H1 (cell line): ENCODE data around the gene GALNT9. TPM values are rescaled to one million over a fixed set of nuclear protein-coding genes. Genes with fewer than 3 reads are reported as not detected.
A peak's percentile ranks its signal among the peaks of the same experiment; 100 is the strongest.

Experiments
- CTCF ChIA-PET: fragments of 300-600 bp; sonication (Branson Sonifier 250); formaldehyde crosslinking; loops from one replicate; lab custom pipeline; 2021; ENCODE audit not compliant: partially characterized antibody; lab: Charles Lee
- POLR2A ChIA-PET: fragments of 300-600 bp; sonication (Branson Sonifier 250); formaldehyde crosslinking; loops from one replicate; lab custom pipeline; 2021; ENCODE audit warnings: inconsistent platforms; ENCODE audit not compliant: partially characterized antibody; lab: Charles Lee
- DNase-seq, 2 experiments: peaks; one replicate each; pipeline versions ENCODE4 v3.0.0 to v3.0.0-alpha.2; 2010 to 2022; ENCODE audit warnings: low spot score in 2 of 2, low read depth in 1 of 2, mixed read lengths in 1 of 2
- FAIRE-seq: peaks from 2 replicates; lab custom pipeline; 2011; peaks lifted over from hg19 to GRCh38; lab: Jason Lieb, UNC
- H2AFZ ChIP-seq: 2 replicates; pipeline ENCODE4 v1.8.1; 2012; ENCODE audit warnings: low read length, inconsistent platforms
- H2AK5ac ChIP-seq: 2 replicates; pipeline ENCODE4 v1.6.1; 2013; ENCODE audit warnings: low read depth, low read length
- H2BK120ac ChIP-seq: replicated peaks from 2 replicates; pipeline ENCODE3; 2013; ENCODE audit warnings: low read depth, low read length, inconsistent platforms
- H2BK12ac ChIP-seq: 2 replicates; pipeline ENCODE4 v1.6.1; 2013; ENCODE audit warnings: low read depth, low read length
- H2BK15ac ChIP-seq: 2 replicates; pipeline ENCODE4 v1.6.1; 2013; ENCODE audit warnings: low read length
- H2BK20ac ChIP-seq: 2 replicates; pipeline ENCODE4 v1.6.1; 2013; ENCODE audit warnings: low read length
- H2BK5ac ChIP-seq: 2 replicates; pipeline ENCODE4 v1.6.1; 2013; ENCODE audit warnings: low read depth, low read length
- H3K14ac ChIP-seq: 2 replicates; pipeline ENCODE4 v1.6.1; 2013; ENCODE audit warnings: inconsistent platforms; ENCODE audit not compliant: insufficient read length
- H3K18ac ChIP-seq: 2 replicates; pipeline ENCODE4 v1.6.1; 2013; ENCODE audit warnings: low read length; ENCODE audit errors: extremely low read depth
- H3K23ac ChIP-seq: 2 replicates; pipeline ENCODE4 v1.6.1; 2013; ENCODE audit warnings: inconsistent platforms; ENCODE audit not compliant: insufficient read length
- H3K23me2 ChIP-seq: 2 replicates; pipeline ENCODE4 v1.6.1; 2013; ENCODE audit warnings: low read depth, low read length
- H3K27ac ChIP-seq: 2 replicates; pipeline ENCODE4 v1.6.1; 2011; ENCODE audit warnings: low read depth, low read length, inconsistent platforms
- H3K27me3 ChIP-seq, 4 experiments: replicated peaks in 1 of 4; 1 replicate in 1 of 4; 2 replicates in 3 of 4; pipeline versions ENCODE4 v1.6.1 to v1.8.1; 2011 to 2013; ENCODE audit warnings: low read length in 3 of 4, mild to moderate bottlenecking in 3 of 4, inconsistent platforms in 2 of 4, mixed read lengths in 2 of 4, moderate library complexity in 1 of 4; ENCODE audit not compliant: control insufficient read depth in 3 of 4, insufficient read depth in 3 of 4; ENCODE audit errors: extremely low read depth in 1 of 4
- H3K36me3 ChIP-seq, 4 experiments: 2 replicates each; pipeline versions ENCODE4 v1.6.1 to v1.8.1; 2011 to 2013; ENCODE audit warnings: mild to moderate bottlenecking in 4 of 4, low read length in 3 of 4, moderate library complexity in 2 of 4, control low read depth in 1 of 4, inconsistent platforms in 1 of 4; ENCODE audit not compliant: insufficient read depth in 4 of 4, control insufficient read depth in 2 of 4
- H3K4ac ChIP-seq: replicated peaks from 2 replicates; pipeline ENCODE3; 2013; ENCODE audit warnings: low read length, low read depth, mixed read lengths, inconsistent platforms; ENCODE audit not compliant: insufficient read length
- H3K4me1 ChIP-seq, 4 experiments: replicated peaks in 1 of 4; 1 replicate in 1 of 4; 2 replicates in 3 of 4; pipeline versions ENCODE4 v1.6.1 to v1.8.1; 2011 to 2013; ENCODE audit warnings: low read length in 3 of 4, inconsistent platforms in 2 of 4, mixed read lengths in 1 of 4; ENCODE audit not compliant: insufficient read depth in 4 of 4, control insufficient read depth in 3 of 4
- H3K4me2 ChIP-seq, 2 experiments: 2 replicates each; pipeline versions ENCODE4 v1.6.1 to v1.8.1; 2011 to 2013; ENCODE audit warnings: low read depth in 2 of 2, low read length in 2 of 2, control low read depth in 1 of 2, inconsistent platforms in 1 of 2, mild to moderate bottlenecking in 1 of 2; ENCODE audit not compliant: insufficient read depth in 1 of 2
- H3K4me3 ChIP-seq, 4 experiments: fragments of 200-600, 300-600 bp in 1 of 4; sonication (generic), shearing (Covaris generic), sonication (Bioruptor Twin) in 1 of 4; 2 replicates each; pipeline versions ENCODE4 v1.5.1 to v1.8.1; 2011 to 2016; ENCODE audit warnings: low read length in 4 of 4, low read depth in 3 of 4, control low read depth in 2 of 4, inconsistent platforms in 2 of 4, mild to moderate bottlenecking in 2 of 4, mixed read lengths in 1 of 4, moderate library complexity in 1 of 4; ENCODE audit not compliant: insufficient read depth in 2 of 4; ENCODE audit errors: extremely low read depth in 1 of 4
- H3K56ac ChIP-seq: replicated peaks from 2 replicates; pipeline ENCODE3; 2013; ENCODE audit warnings: low read depth, mild to moderate bottlenecking, mixed read lengths, low read length, inconsistent platforms; ENCODE audit not compliant: insufficient read length
- H3K79me1 ChIP-seq: 2 replicates; pipeline ENCODE4 v1.6.1; 2013; ENCODE audit warnings: low read depth, low read length, control low read depth
- H3K79me2 ChIP-seq, 2 experiments: 2 replicates each; pipeline versions ENCODE4 v1.6.1 to v1.8.1; 2012 to 2013; ENCODE audit warnings: low read length in 2 of 2, mild to moderate bottlenecking in 2 of 2, inconsistent platforms in 1 of 2; ENCODE audit not compliant: insufficient read depth in 2 of 2, control insufficient read depth in 1 of 2
- H3K9ac ChIP-seq, 4 experiments: replicated peaks in 1 of 4; 1 replicate in 1 of 4; 2 replicates in 3 of 4; pipeline versions ENCODE4 v1.6.1 to v1.8.1; 2011 to 2013; ENCODE audit warnings: low read depth in 3 of 4, low read length in 3 of 4, control low read depth in 2 of 4, mild to moderate bottlenecking in 2 of 4, moderate library complexity in 2 of 4, inconsistent platforms in 1 of 4; ENCODE audit errors: extremely low read depth in 1 of 4
- H3K9me3 ChIP-seq, 2 experiments: 2 replicates each; pipeline versions ENCODE4 v1.6.1 to v1.8.1; 2012 to 2013; ENCODE audit warnings: mild to moderate bottlenecking in 2 of 2, moderate library complexity in 2 of 2, control low read depth in 1 of 2, inconsistent platforms in 1 of 2, low read depth in 1 of 2, low read length in 1 of 2, mixed read lengths in 1 of 2; ENCODE audit not compliant: insufficient read depth in 2 of 2
- H4K20me1 ChIP-seq, 2 experiments: replicated peaks in 1 of 2; 2 replicates each; pipeline versions ENCODE3 to v1.8.1; 2011 to 2013; ENCODE audit warnings: inconsistent platforms in 2 of 2, low read length in 2 of 2, mild to moderate bottlenecking in 1 of 2; ENCODE audit not compliant: insufficient read depth in 2 of 2, control insufficient read depth in 1 of 2
- H4K5ac ChIP-seq: 2 replicates; pipeline ENCODE4 v1.6.1; 2013; ENCODE audit warnings: low read length, low read depth, mixed read lengths, inconsistent platforms; ENCODE audit not compliant: insufficient read length
- H4K8ac ChIP-seq: 2 replicates; pipeline ENCODE4 v1.8.0; 2013; ENCODE audit warnings: mild to moderate bottlenecking, moderate library complexity, low read length, inconsistent platforms; ENCODE audit not compliant: insufficient read depth; ENCODE audit errors: extremely low read depth
- H4K91ac ChIP-seq: replicated peaks from 2 replicates; pipeline ENCODE3; 2013; ENCODE audit warnings: low read length, mixed read lengths, inconsistent platforms; ENCODE audit not compliant: insufficient read length
- BRCA1 ChIP-seq: IDR thresholded peaks from 2 replicates; pipeline ENCODE4 v1.6.1; 2012; ENCODE audit warnings: low read depth, low read length, improper control_type of control experiment
- CTBP2 ChIP-seq: IDR thresholded peaks from 2 replicates; pipeline ENCODE4 v1.7.0; 2011; ENCODE audit warnings: borderline replicate concordance, mild to moderate bottlenecking, moderate library complexity, mixed read lengths, low read length; ENCODE audit not compliant: insufficient read depth, insufficient read length
- EP300 ChIP-seq, 2 experiments: IDR thresholded peaks; 1 replicate in 1 of 2; 2 replicates in 1 of 2; pipeline ENCODE4 v1.6.1; 2011 to 2012; ENCODE audit warnings: low read depth in 2 of 2, low read length in 2 of 2, mild to moderate bottlenecking in 2 of 2, borderline replicate concordance in 1 of 2, inconsistent platforms in 1 of 2, moderate library complexity in 1 of 2
- HDAC6 ChIP-seq: IDR thresholded peaks from one replicate; pipeline ENCODE4 v1.7.1; 2012; ENCODE audit warnings: low read depth, mild to moderate bottlenecking, inconsistent platforms, low read length, moderate library complexity
- NANOG ChIP-seq: IDR thresholded peaks from 2 replicates; pipeline ENCODE4 v1.6.1; 2011; ENCODE audit warnings: low read length, low read depth, mild to moderate bottlenecking, inconsistent platforms; ENCODE audit not compliant: insufficient read depth, poor library complexity, severe bottlenecking
- PHF8 ChIP-seq: fragments of 200-600 bp; sonication (generic); conservative IDR thresholded peaks from 2 replicates; pipeline ENCODE4 v1.7.1; 2012; ENCODE audit warnings: low read depth, mild to moderate bottlenecking, inconsistent platforms, low read length, moderate library complexity
- POLR2AphosphoS5 ChIP-seq: IDR thresholded peaks from 2 replicates; pipeline ENCODE4 v1.6.1; 2011; ENCODE audit warnings: low read depth, low read length
- POU5F1 ChIP-seq: IDR thresholded peaks from 2 replicates; pipeline ENCODE4 v1.6.1; 2011; ENCODE audit warnings: low read depth, mild to moderate bottlenecking, low read length, moderate library complexity
- RNF2 ChIP-seq: fragments of 200-900, 300-1000 bp; sonication (generic); IDR thresholded peaks from 2 replicates; pipeline ENCODE4 v1.7.1; 2016; ENCODE audit warnings: borderline replicate concordance, low read depth, mild to moderate bottlenecking, antibody characterized with exemption, low read length; ENCODE audit not compliant: poor library complexity, severe bottlenecking; ENCODE audit errors: missing control alignments
- SIX5 ChIP-seq: IDR thresholded peaks from 2 replicates; pipeline ENCODE4 v1.6.1; 2011; ENCODE audit warnings: mild to moderate bottlenecking, low read depth, low read length
- TBP ChIP-seq: IDR thresholded peaks from 2 replicates; pipeline ENCODE4 v1.6.1; 2011; ENCODE audit warnings: low read depth, low read length, improper control_type of control experiment
- WGBS, 2 experiments: shearing (Covaris generic) in 1 of 2; methylation state at CpG; one replicate each; pipeline versions ENCODE4 v1.1.6 to v1.1.7; 2013 to 2015; ENCODE audit warnings: low lambda C conversion rate in 2 of 2, mixed read lengths in 2 of 2, inconsistent platforms in 1 of 2, low coverage in 1 of 2, missing lambda C conversion rate in 1 of 2; ENCODE audit not compliant: insufficient replicate concordance in 2 of 2, insufficient coverage in 1 of 2, insufficient read length in 1 of 2; ENCODE audit errors: extremely low coverage in 1 of 2, missing lambda C conversion rate in 1 of 2; 5-methylcytosine and 5-hydroxymethylcytosine counted together
- polyA plus RNA-seq, 7 experiments: library from polyadenylated mRNA; depleted of rRNA in 3 of 7; stranded (reverse) in 5 of 7; unstranded in 2 of 7; fragments of >200 nt in 5 of 7; fragments of 200-250 nt in 2 of 7; gene quantifications; 1 replicate in 5 of 7; 2 replicates in 1 of 7; 4 replicates in 1 of 7; pipeline versions ENCODE4 v1.2.1 to v1.2.3, GENCODE V29; 2011 to 2013; ENCODE audit warnings: missing spikeins in 2 of 7, mixed read lengths in 2 of 7
- total RNA-seq: library from RNA; stranded (reverse); fragmentation: NEBNext Ultra II Directional; extraction: Animal tissue kit (Norgen Biotek cat#: 25700); gene quantifications from 2 replicates; pipeline ENCODE4 v1.2.1, GENCODE V29; 2021

Gene GALNT9
- total and polyA plus RNA-seq, 2 of the 8 experiments (the other 6 are each of a cell fraction or from before 2014, with no cell fraction given), result 2.0 to 3.6 TPM

DNA sequence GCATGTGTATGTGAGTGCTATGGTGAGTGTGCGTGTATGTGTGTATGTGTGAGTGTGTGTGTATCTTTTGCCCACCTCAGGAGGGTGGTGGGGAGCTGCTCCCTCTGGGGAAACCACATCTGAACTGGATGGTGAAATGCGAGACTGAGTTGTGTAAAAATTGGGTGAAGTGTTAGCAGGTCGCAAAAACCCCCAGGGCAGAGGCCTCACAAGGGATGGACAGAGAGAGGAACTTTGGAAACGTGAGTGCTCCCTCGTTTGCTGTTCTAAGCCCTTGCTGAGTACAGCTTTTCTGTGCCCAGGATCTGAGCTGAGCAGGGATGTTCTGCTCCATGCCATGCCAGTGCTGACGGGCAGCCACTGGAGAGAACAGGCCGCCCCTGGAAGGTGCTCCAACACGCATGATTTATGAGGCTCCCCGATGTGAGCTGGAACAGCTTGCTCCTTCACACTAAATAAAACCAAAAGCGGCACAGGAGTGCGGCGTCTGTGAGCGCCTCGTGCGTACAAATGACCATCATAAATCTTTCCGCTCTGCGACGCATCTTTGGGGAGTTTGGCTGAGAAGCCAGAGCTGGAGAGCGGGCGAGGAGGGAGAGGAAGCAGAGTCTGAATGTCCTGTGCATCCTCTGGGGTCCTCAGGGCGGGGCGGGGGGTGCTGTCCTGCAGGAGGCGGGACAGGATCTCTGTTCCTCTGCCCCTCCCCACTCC, 14.1 kb upstream of the GALNT9 start:
- Histone ChIP-seq H4K5ac (no peak overlapping the region), H3K27me3 (peaks cover 1 to 17% (median 11%) of the 10 kb centered on the region in 4 experiments), H3K18ac (no peak overlapping the region), H3K4me3 (no peak overlapping the region), H3K4me1 (peaks cover 0 to 2% (median 2%) of the 10 kb centered on the region in 4 experiments; a peak in 3 of 7 replicates), H3K14ac (no peak overlapping the region), H4K8ac (peak overlapping the region; percentile 57), H2BK12ac (no peak overlapping the region; the same call in 1 of the 2 replicates), H2AK5ac (no peak overlapping the region), H3K23ac (no peak overlapping the region), H2BK5ac (no peak overlapping the region), H3K79me2 (no peaks in the 10 kb centered on the region), H2BK15ac (no peak overlapping the region), H3K4ac (no peak overlapping the region), H3K9ac (no peak overlapping the region), H3K36me3 (no peaks in the 10 kb centered on the region), H4K91ac (no peak overlapping the region), H2BK120ac (no peak overlapping the region), H3K9me3 (no peaks in the 10 kb centered on the region; a peak in 1 of 4 replicates), H3K23me2 (peaks cover 5% of the 10 kb centered on the region; the same call in 1 of the 2 replicates), H2BK20ac (no peak overlapping the region), H4K20me1 (peaks cover 0 to 6% of the 10 kb centered on the region in 2 experiments), H3K79me1 (no peaks in the 10 kb centered on the region), H3K27ac (no peak overlapping the region), H3K4me2 (no peak overlapping the region), H2AFZ (no peak overlapping the region), H3K56ac (no peak overlapping the region)
- CTCF ChIA-PET, result interaction anchor here (0.9 to 4.9 kb wide), 15 partner anchors 9 to 155 kb away, joined by 3 to 30 read pairs (median 6); no protein-coding TSS in a partner anchor
- no peak for FAIRE-seq
- POLR2A ChIA-PET, result no interaction called here
- WGBS, 2 experiments, result 86% methylated on average over 23 of the region's 23 CpGs; no CpG with 5 or more reads in 1 of the 2 experiments
- DNase-seq, result no peak
- TF ChIP-seq RNF2 (no peak), HDAC6 (no peak), POLR2AphosphoS5 (no peak), EP300 (IDR thresholded peaks at IDR 0.05; ENCODE audit: borderline replicate concordance in 1 of 2, low read depth in 2 of 2, low read length in 2 of 2) (no peak), CTBP2 (no peak), TBP (no peak), BRCA1 (no peak), SIX5 (no peak), POU5F1 (no peak), NANOG (no peak), PHF8 (no peak)
